Panc1 (cell line): Measurements from ENCODE around the gene ARL6IP4. TPM values are rescaled to one million over a fixed set of nuclear protein-coding genes. Genes with fewer than 3 reads are reported as not detected.
A peak's percentile ranks its signal among the peaks of the same experiment; 100 is the strongest.

Source experiments
- ATAC-seq: fragments of 200-7000 bp; cut with Tn5 transposase; 2 replicates; pipeline ENCODE4 v1.9.1; 2020; ENCODE audit warnings: mild to moderate bottlenecking, moderate library complexity
- BruUV-seq: library from RNA; stranded (reverse); fragments of 400-500 nt; replicated peaks from 2 replicates; lab custom pipeline; 2021; lab: Mats Ljungman, UMichigan
- CTCF ChIA-PET: fragments of 300-600 bp; sonication (Branson Sonifier 250); formaldehyde crosslinking; loops from one replicate; lab custom pipeline; 2022; ENCODE audit warnings: antibody characterized with exemption; lab: Charles Lee
- POLR2A ChIA-PET: fragments of 300-600 bp; sonication (Branson Sonifier 250); formaldehyde crosslinking; loops from one replicate; lab custom pipeline; 2022; ENCODE audit warnings: antibody characterized with exemption; lab: Charles Lee
- DNase-seq: peaks from one replicate; pipeline ENCODE4 v3.0.0-alpha.2; 2010; ENCODE audit warnings: low read depth, low spot score
- H3K27ac ChIP-seq: 2 replicates; pipeline ENCODE4 v1.5.1; 2011; ENCODE audit warnings: mild to moderate bottlenecking, low read length, inconsistent platforms
- H3K27me3 ChIP-seq: fragments of 200-500 bp; sonication (Bioruptor generic); 2 replicates; pipeline ENCODE4 v1.6.0; 2014; ENCODE audit warnings: low read length, inconsistent platforms; ENCODE audit not compliant: control insufficient read depth, insufficient read depth
- H3K36me3 ChIP-seq: fragments of 200-500 bp; sonication (Bioruptor generic); 2 replicates; pipeline ENCODE4 v1.5.1; 2014; ENCODE audit warnings: inconsistent platforms, mild to moderate bottlenecking, low read length, moderate library complexity; ENCODE audit not compliant: control insufficient read depth, insufficient read depth
- H3K4me1 ChIP-seq: 2 replicates; pipeline ENCODE4 v1.5.1; 2011; ENCODE audit warnings: inconsistent platforms, mild to moderate bottlenecking, low read length, moderate library complexity; ENCODE audit not compliant: control insufficient read depth, insufficient read depth
- H3K4me3 ChIP-seq, 2 experiments: 2 replicates each; pipeline ENCODE4 v1.5.1; 2011 to 2012; ENCODE audit warnings: low read depth in 2 of 2, low read length in 2 of 2, mild to moderate bottlenecking in 2 of 2, inconsistent platforms in 1 of 2, moderate library complexity in 1 of 2
- H3K9me3 ChIP-seq: fragments of 200-500 bp; sonication (Bioruptor generic); 2 replicates; pipeline ENCODE4 v1.5.1; 2014; ENCODE audit warnings: low read depth, mild to moderate bottlenecking, inconsistent platforms, low read length, moderate library complexity; ENCODE audit not compliant: control insufficient read depth, insufficient read depth
- CTCF ChIP-seq: fragments of 450-650 bp; IDR thresholded peaks from 2 replicates; pipeline ENCODE4 v1.5.1; 2017; ENCODE audit warnings: mild to moderate bottlenecking
- POLR2AphosphoS5 ChIP-seq: IDR thresholded peaks from 2 replicates; pipeline ENCODE4 v1.6.1; 2012; ENCODE audit warnings: mild to moderate bottlenecking, low read depth, low read length, moderate library complexity
- REST ChIP-seq, 2 experiments: IDR thresholded peaks; 2 replicates each; pipeline ENCODE4 v1.6.1; 2011 to 2012; ENCODE audit warnings: low read depth in 2 of 2, control low read depth in 1 of 2, low read length in 1 of 2, mild to moderate bottlenecking in 1 of 2, moderate library complexity in 1 of 2; ENCODE audit not compliant: insufficient read depth in 1 of 2
- SIN3A ChIP-seq: IDR thresholded peaks from 2 replicates; pipeline ENCODE4 v1.6.1; 2012; ENCODE audit warnings: low read depth, mild to moderate bottlenecking, low read length, moderate library complexity, borderline replicate concordance; ENCODE audit not compliant: insufficient read depth
- TCF7L2 ChIP-seq: IDR thresholded peaks from 2 replicates; pipeline ENCODE4 v1.6.1; 2011; ENCODE audit warnings: mild to moderate bottlenecking, low read depth, low read length, inconsistent platforms
- in situ Hi-C: cut with HindIII; loops from 2 replicates; pipeline ENCODE4 v1.10.0; 2016; ENCODE audit warnings: low sequenced_read_pairs, low pct_unique_long_range_greater_than_20kb
- intact Hi-C: fragments of 100-400 bp; cut with micrococcal nuclease; formaldehyde crosslinking; loops from one replicate; pipeline ENCODE4 v1.10.0; 2022; ENCODE audit not compliant: unreplicated experiment
- total RNA-seq: library from RNA; stranded (reverse); gene quantifications from one replicate; pipeline ENCODE4 v1.2.1, GENCODE V29; 2021; ENCODE audit not compliant: unreplicated experiment

Gene ARL6IP4
- total RNA-seq, 1 experiment from 2014 or later = 184 TPM

DNA sequence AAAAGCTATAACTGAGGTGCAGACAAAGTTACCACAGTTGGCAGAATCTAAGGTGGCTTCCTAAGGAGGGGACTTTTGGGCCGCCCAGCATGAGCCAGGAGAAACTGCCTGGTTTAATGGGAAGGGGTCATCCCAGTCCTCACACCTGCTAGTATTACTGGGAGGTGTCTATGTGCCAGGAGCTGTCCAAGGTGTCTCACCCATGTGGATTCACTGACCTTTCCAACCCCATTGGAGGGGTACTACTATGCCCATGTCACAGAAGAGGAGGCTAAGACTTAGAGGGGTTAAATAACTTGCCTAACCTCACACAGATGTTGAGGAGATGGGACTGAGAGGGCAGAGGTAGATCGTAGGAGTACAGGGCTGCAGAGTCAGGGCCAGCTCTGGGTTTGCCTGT, 24.4 kb upstream of the ARL6IP4 start:
- Histone ChIP-seq H3K4me1 (peaks cover 11% of the 10 kb centered on the region), H3K27ac (no peak overlapping the region), H3K36me3 (no peaks in the 10 kb centered on the region; the same call in none of the 2 replicates), H3K27me3 (no peaks in the 10 kb centered on the region), H3K4me3 (no peak overlapping the region), H3K9me3 (no peaks in the 10 kb centered on the region)
- TF ChIP-seq SIN3A = no peak
- TF ChIP-seq REST (IDR thresholded peaks at IDR 0.05; ENCODE audit: insufficient read depth in 1 of 2, low read depth in 2 of 2, low read length in 1 of 2) = peak; percentile 73 to 74
- no peak for DNase-seq
- BruUV-seq = no TSS peak
- no peak for ATAC-seq
- ChIA-PET CTCF (no interaction called here), POLR2A (no interaction called here)
- intact Hi-C loops (loop anchor here (10.0 kb wide), 1 partner anchor 161 kb away; no protein-coding TSS in a partner anchor), in situ Hi-C loops (no loop called here)

DNA sequence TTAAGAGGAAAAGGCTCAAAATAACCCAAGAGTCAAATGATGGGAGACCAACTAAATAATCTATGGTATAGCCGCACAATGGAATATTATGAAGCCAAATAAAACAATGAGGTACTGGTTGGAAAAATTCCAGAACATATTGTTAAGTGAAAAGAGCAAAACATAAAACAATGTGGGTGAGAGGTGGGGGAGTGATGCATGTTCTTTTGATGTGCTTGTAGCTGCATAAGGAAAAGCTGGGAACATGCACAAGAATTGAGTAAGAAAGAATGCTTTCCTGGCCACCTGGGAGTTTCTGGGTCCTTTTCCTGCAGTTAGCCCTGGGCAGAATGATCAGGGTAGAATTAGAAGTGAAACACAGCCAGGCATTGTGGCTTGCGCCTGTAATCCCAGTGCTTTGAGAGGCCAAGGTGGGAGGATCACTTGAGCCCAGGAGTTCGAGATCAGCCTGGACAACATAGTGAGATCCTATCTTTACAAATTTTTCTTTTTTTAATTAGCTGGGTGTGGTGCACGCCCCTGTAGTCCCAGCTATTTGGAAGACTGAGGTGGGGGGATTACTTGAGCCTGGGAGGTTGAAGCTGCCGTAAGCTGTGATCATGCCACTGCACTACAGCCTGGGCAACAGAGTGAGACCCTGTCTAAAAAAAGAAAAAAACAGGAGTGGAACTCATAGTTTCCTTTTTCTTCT, 22.1 kb upstream of the ARL6IP4 start:
- in situ Hi-C loops = no loop called here
- H3K4me1 ChIP-seq = peaks cover 14% of the 10 kb centered on the region
- H3K4me3 ChIP-seq = no peak overlapping the region
- H3K27me3 ChIP-seq = no peaks in the 10 kb centered on the region
- ATAC-seq = no peak
- H3K27ac ChIP-seq = no peak overlapping the region
- CTCF ChIA-PET = no interaction called here
- BruUV-seq = TSS peak; percentile 49
- no peaks in the 10 kb centered on the region for H3K9me3 ChIP-seq
- no peak for TF ChIP-seq TCF7L2
- TF ChIP-seq REST (IDR thresholded peaks at IDR 0.05; ENCODE audit: insufficient read depth in 1 of 2, low read depth in 2 of 2, low read length in 1 of 2) = no peak
- no peak for TF ChIP-seq POLR2AphosphoS5
- TF ChIP-seq CTCF = no peak
- no peak for TF ChIP-seq SIN3A
- intact Hi-C loops = loop anchor here (2.0 to 10.0 kb wide), 2 partner anchors 98 to 164 kb away; no protein-coding TSS in a partner anchor
- DNase-seq = no peak
- no peaks in the 10 kb centered on the region; the same call in none of the 2 replicates for H3K36me3 ChIP-seq
- POLR2A ChIA-PET = no interaction called here
